Measurements from ENCODE around the gene ELMOD3.

- TF ChIP-seq EGR1 (IDR thresholded peaks at IDR 0.05; ENCODE audit: borderline replicate concordance, low read depth, low read length) (no peak), CTCF (IDR thresholded peaks at IDR 0.05; ENCODE audit: control extremely low read depth in 1 of 3, insufficient read depth in 1 of 3, low read depth in 1 of 3, low read length in 3 of 3) (no peak), EP300 (IDR thresholded peaks at IDR 0.05; ENCODE audit: borderline replicate concordance in 1 of 2, low read depth in 2 of 2, low read length in 2 of 2) (no peak), CREB1 (IDR thresholded peaks at IDR 0.05) (no peak), EZH2 (IDR thresholded peaks at IDR 0.05; ENCODE audit: low read depth, low read length, severe bottlenecking) (no peak), SRF (IDR thresholded peaks at IDR 0.05; ENCODE audit: low read depth, low read length) (no peak), ZNF274 (IDR thresholded peaks at IDR 0.05; ENCODE audit: borderline replicate concordance, extremely low read depth, low read length) (no peak), MAFK (IDR thresholded peaks at IDR 0.05; ENCODE audit: low read depth, low read length) (no peak), TAF1 (IDR thresholded peaks at IDR 0.05; ENCODE audit: low read depth, low read length) (no peak)
- TF ChIP-seq, protein P1, sequence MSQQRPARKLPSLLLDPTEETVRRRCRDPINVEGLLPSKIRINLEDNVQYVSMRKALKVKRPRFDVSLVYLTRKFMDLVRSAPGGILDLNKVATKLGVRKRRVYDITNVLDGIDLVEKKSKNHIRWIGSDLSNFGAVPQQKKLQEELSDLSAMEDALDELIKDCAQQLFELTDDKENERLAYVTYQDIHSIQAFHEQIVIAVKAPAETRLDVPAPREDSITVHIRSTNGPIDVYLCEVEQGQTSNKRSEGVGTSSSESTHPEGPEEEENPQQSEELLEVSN (IDR thresholded peaks at IDR 0.05): no peak
Observed at GRCh38 chr2:85394261-85394681, 39.7 kb downstream of the ELMOD3 start.

All from H1 (cell line).